Thyroid gland (tissue), 4 donors: Measurements from ENCODE around the gene SLC13A5.

ENCODE experiments used
- CTCF ChIP-seq, 6 experiments: fragments of 200-600 bp in 3 of 6; fragments of 450-650 bp in 3 of 6; sonication (generic) in 3 of 6; IDR thresholded peaks; one replicate each; pipeline ENCODE4 v1.5.1; 2016 to 2019; ENCODE audit warnings: antibody characterized with exemption in 6 of 6, mild to moderate bottlenecking in 2 of 6, inconsistent platforms in 1 of 6, moderate library complexity in 1 of 6
- POLR2A ChIP-seq, 2 donors: fragments of 450-650 bp; IDR thresholded peaks; one replicate each; pipeline ENCODE4 v1.6.1; 2017; ENCODE audit warnings: antibody characterized with exemption in 2 of 2, mild to moderate bottlenecking in 2 of 2, moderate library complexity in 1 of 2

- TF ChIP-seq CTCF (IDR thresholded peaks at IDR 0.05), result no peak
- TF ChIP-seq POLR2A (IDR thresholded peaks at IDR 0.05), result no peak
Observed at GRCh38 chr17:6710317-6710716, 2.9 kb downstream of the SLC13A5 start.
